H9 (cell line): ENCODE measurements around the gene ERP44. TPM values are rescaled to one million over a fixed set of nuclear protein-coding genes. Genes with fewer than 3 reads are reported as not detected.
"Not testable (repeated sequence)": the region's sequence is repeated elsewhere in the genome, so short reads cannot be mapped to it uniquely, and the experiment has no call there.

ENCODE experiments used
- DNase-seq: peaks from one replicate; pipeline ENCODE4 v3.0.0-alpha.2; 2017
- H2AFZ ChIP-seq: one replicate; pipeline ENCODE4 v1.6.1; 2013; ENCODE audit warnings: mild to moderate bottlenecking, low read length, control low read depth, moderate library complexity
- H2AK5ac ChIP-seq: 2 replicates; pipeline ENCODE4 v1.6.1; 2013; ENCODE audit warnings: low read length, control low read depth, mixed read lengths; ENCODE audit not compliant: insufficient read length
- H2BK120ac ChIP-seq: one replicate; pipeline ENCODE4 v1.6.1; 2013; ENCODE audit warnings: low read depth, mild to moderate bottlenecking, low read length, control low read depth, inconsistent platforms; ENCODE audit not compliant: poor library complexity, severe bottlenecking
- H2BK12ac ChIP-seq: 2 replicates; pipeline ENCODE4 v1.6.1; 2013; ENCODE audit warnings: low read length, control low read depth, mixed read lengths, low read depth; ENCODE audit not compliant: insufficient read length
- H2BK15ac ChIP-seq: 2 replicates; pipeline ENCODE4 v1.6.1; 2013; ENCODE audit warnings: low read depth, low read length, control low read depth
- H2BK20ac ChIP-seq: one replicate; pipeline ENCODE4 v1.6.1; 2013; ENCODE audit warnings: low read depth, mild to moderate bottlenecking, low read length, control low read depth, inconsistent platforms; ENCODE audit not compliant: poor library complexity, severe bottlenecking
- H2BK5ac ChIP-seq: 2 replicates; pipeline ENCODE4 v1.6.1; 2013; ENCODE audit warnings: low read length, control low read depth, mixed read lengths; ENCODE audit not compliant: insufficient read length
- H3K14ac ChIP-seq: 2 replicates; pipeline ENCODE4 v1.6.1; 2013; ENCODE audit warnings: low read length, control low read depth; ENCODE audit not compliant: insufficient read depth
- H3K18ac ChIP-seq: 2 replicates; pipeline ENCODE4 v1.6.1; 2013; ENCODE audit warnings: low read depth, mild to moderate bottlenecking, mixed read lengths, low read length, control low read depth; ENCODE audit not compliant: insufficient read length
- H3K23ac ChIP-seq: 2 replicates; pipeline ENCODE4 v1.6.1; 2013; ENCODE audit warnings: low read length, control low read depth, mixed read lengths, low read depth; ENCODE audit not compliant: insufficient read length
- H3K23me2 ChIP-seq: 2 replicates; pipeline ENCODE4 v1.6.1; 2013; ENCODE audit warnings: low read depth, mild to moderate bottlenecking, mixed read lengths, low read length, control low read depth; ENCODE audit not compliant: insufficient read length, poor library complexity, severe bottlenecking
- H3K27ac ChIP-seq: 2 replicates; pipeline ENCODE4 v1.5.1; 2013; ENCODE audit warnings: low read length, control low read depth, mixed read lengths, low read depth; ENCODE audit not compliant: insufficient read length
- H3K27me3 ChIP-seq: 2 replicates; pipeline ENCODE4 v1.6.1; 2013; ENCODE audit warnings: low read length, control low read depth, inconsistent platforms; ENCODE audit not compliant: insufficient read depth
- H3K4ac ChIP-seq: 2 replicates; pipeline ENCODE4 v1.6.1; 2013; ENCODE audit warnings: low read depth, mild to moderate bottlenecking, control low read depth, inconsistent platforms, low read length, moderate library complexity
- H3K4me1 ChIP-seq: 2 replicates; pipeline ENCODE4 v1.6.1; 2013; ENCODE audit warnings: low read length, control low read depth, inconsistent platforms; ENCODE audit not compliant: insufficient read depth
- H3K4me2 ChIP-seq: 2 replicates; pipeline ENCODE4 v1.6.1; 2013; ENCODE audit warnings: low read length, control low read depth, mixed read lengths; ENCODE audit not compliant: insufficient read length, insufficient read depth
- H3K56ac ChIP-seq: 2 replicates; pipeline ENCODE4 v1.6.1; 2013; ENCODE audit warnings: low read depth, mild to moderate bottlenecking, mixed read lengths, low read length, control low read depth; ENCODE audit not compliant: insufficient read length
- H3K79me1 ChIP-seq: 2 replicates; pipeline ENCODE4 v1.6.1; 2013; ENCODE audit warnings: low read depth, mild to moderate bottlenecking, moderate library complexity, low read length, control low read depth, inconsistent platforms; ENCODE audit not compliant: insufficient read depth, poor library complexity, severe bottlenecking
- H3K79me2 ChIP-seq: 2 replicates; pipeline ENCODE4 v1.6.1; 2013; ENCODE audit warnings: low read length, control low read depth, inconsistent platforms; ENCODE audit not compliant: insufficient read depth
- H3K9ac ChIP-seq: 2 replicates; pipeline ENCODE4 v1.6.1; 2013; ENCODE audit warnings: low read length, control low read depth, mixed read lengths; ENCODE audit not compliant: insufficient read length; ENCODE audit errors: extremely low read depth
- H3K9me3 ChIP-seq: one replicate; pipeline ENCODE4 v1.6.1; 2013; ENCODE audit warnings: low read depth, low read length, inconsistent platforms; ENCODE audit not compliant: control insufficient read depth
- H3T11ph ChIP-seq: one replicate; pipeline ENCODE4 v1.6.1; 2013; ENCODE audit warnings: mild to moderate bottlenecking, low read length, control low read depth, inconsistent platforms
- H4K20me1 ChIP-seq: one replicate; pipeline ENCODE4 v1.6.1; 2013; ENCODE audit not compliant: control insufficient read depth, insufficient read length, insufficient read depth
- H4K5ac ChIP-seq: 2 replicates; pipeline ENCODE4 v1.6.1; 2013; ENCODE audit warnings: low read depth, mild to moderate bottlenecking, mixed read lengths, low read length, control low read depth; ENCODE audit not compliant: insufficient read length
- H4K8ac ChIP-seq: replicated peaks from 2 replicates; pipeline ENCODE4 v1.6.1; 2013; ENCODE audit warnings: low read length, control low read depth, mixed read lengths, low read depth; ENCODE audit not compliant: insufficient read length
- H4K91ac ChIP-seq: 2 replicates; pipeline ENCODE4 v1.6.1; 2013; ENCODE audit warnings: low read depth, mild to moderate bottlenecking, moderate library complexity, mixed read lengths, low read length, control low read depth; ENCODE audit not compliant: insufficient read length
- H3K27ac Mint-ChIP-seq, 3 experiments: 2 replicates in 2 of 3; 3 replicates in 1 of 3; pipeline ENCODE4 v1.8.0; 2020 to 2021; ENCODE audit warnings: mixed read lengths in 3 of 3, mild to moderate bottlenecking in 1 of 3, moderate library complexity in 1 of 3
- H3K27me3 Mint-ChIP-seq: 2 replicates; pipeline ENCODE4 v1.8.0; 2021; ENCODE audit warnings: low read depth, mild to moderate bottlenecking, moderate library complexity, mixed read lengths
- H3K36me3 Mint-ChIP-seq, 3 experiments: 2 replicates in 2 of 3; 3 replicates in 1 of 3; pipeline ENCODE4 v1.8.0; 2020 to 2021; ENCODE audit warnings: low read depth in 3 of 3, mixed read lengths in 3 of 3; ENCODE audit not compliant: insufficient read depth in 1 of 3
- H3K4me1 Mint-ChIP-seq, 2 experiments: 2 replicates each; pipeline ENCODE4 v1.8.0; 2020; ENCODE audit warnings: mixed read lengths in 2 of 2
- H3K4me3 Mint-ChIP-seq, 2 experiments: 2 replicates in 1 of 2; 3 replicates in 1 of 2; pipeline ENCODE4 v1.8.0; 2020 to 2021; ENCODE audit warnings: mild to moderate bottlenecking in 2 of 2, mixed read lengths in 2 of 2, moderate library complexity in 1 of 2
- H3K9me3 Mint-ChIP-seq, 2 experiments: 2 replicates in 1 of 2; 3 replicates in 1 of 2; pipeline ENCODE4 v1.8.0; 2020; ENCODE audit warnings: mild to moderate bottlenecking in 2 of 2, mixed read lengths in 2 of 2, moderate library complexity in 1 of 2
- WGBS: extraction: QIAGEN DNeasy Blood & Tissue Kit; methylation state at CpG from one replicate; pipeline ENCODE4 v1.1.7; 2013; ENCODE audit warnings: missing lambda C conversion rate, low lambda C conversion rate, mixed read lengths; ENCODE audit not compliant: insufficient read length; ENCODE audit errors: extremely low coverage; 5-methylcytosine and 5-hydroxymethylcytosine counted together
- total RNA-seq: library from RNA; stranded (reverse); gene quantifications from 2 replicates; pipeline ENCODE4 v1.2.1, GENCODE V29; 2021
- TF ChIP-seq, protein P1 (sequence below): fragments of 200-600 bp; sonication (generic); conservative IDR thresholded peaks from 3 replicates; pipeline ENCODE4 v1.8.0; 2021; ENCODE audit warnings: antibody characterized with exemption, mild to moderate bottlenecking

The ERP44 gene
- total RNA-seq, 1 experiment from 2014 or later = 15.4 TPM

DNA sequence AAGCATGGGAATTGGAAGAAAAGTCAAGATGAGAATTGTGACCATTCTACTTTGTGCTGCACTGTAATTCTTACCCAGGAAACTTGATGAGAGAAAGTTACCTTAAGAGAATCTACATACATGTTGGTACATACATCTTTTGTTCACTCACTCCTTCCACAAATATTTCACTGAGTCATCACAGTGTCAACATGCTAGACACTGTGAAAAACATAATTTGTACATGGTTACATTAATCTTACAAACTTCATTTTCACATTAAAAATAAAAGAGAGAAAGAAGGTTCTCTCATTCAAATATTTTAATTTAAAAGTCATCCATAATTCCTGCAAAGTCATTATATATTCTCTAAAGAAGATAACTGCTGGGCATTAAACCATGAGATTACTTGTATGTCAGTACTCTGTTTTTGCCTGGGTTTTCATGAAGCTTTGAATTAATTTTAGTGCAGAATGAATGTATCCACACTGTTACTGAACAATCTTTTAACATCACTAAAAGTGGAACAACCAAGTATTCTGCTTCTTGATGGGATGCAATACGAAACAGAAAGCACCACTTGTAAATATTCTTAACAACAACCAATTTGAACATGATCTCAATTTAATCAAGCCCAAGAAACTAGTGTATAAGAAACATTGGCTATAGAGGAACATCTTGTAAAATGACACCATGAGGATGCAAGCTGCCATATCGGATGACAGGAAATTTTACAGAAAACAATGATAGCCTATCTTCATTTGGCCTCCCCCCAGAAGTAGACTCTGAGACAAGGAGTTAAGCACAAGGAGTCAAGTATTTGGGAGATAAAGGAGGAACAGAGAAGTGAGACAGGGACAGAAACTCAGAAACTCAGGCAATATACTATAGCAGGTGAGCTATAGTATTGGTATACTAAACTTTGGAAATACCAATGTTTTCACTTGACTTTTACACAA, 28.4 kb downstream of the ERP44 start:
- Histone ChIP-seq H4K5ac (no peak overlapping the region), H3K56ac (no peak overlapping the region), H2AK5ac (no peak overlapping the region), H2BK120ac (no peak overlapping the region), H3K23me2 (no peaks in the 10 kb centered on the region), H3K9me3 (no peaks in the 10 kb centered on the region), H2BK12ac (no peak overlapping the region), H3K14ac (no peak overlapping the region), H4K20me1 (no peaks in the 10 kb centered on the region), H3K9ac (no peak overlapping the region), H3K79me2 (no peaks in the 10 kb centered on the region), H2BK20ac (no peak overlapping the region), H2BK15ac (no peak overlapping the region), H3T11ph (no peak overlapping the region), H3K4ac (no peak overlapping the region), H3K4me1 (no peaks in the 10 kb centered on the region), H3K23ac (no peak overlapping the region), H2BK5ac (no peak overlapping the region), H4K8ac (no peak overlapping the region), H2AFZ (no peak overlapping the region), H3K27ac (no peak overlapping the region), H3K18ac (no peak overlapping the region), H3K79me1 (no peaks in the 10 kb centered on the region), H4K91ac (no peak overlapping the region), H3K4me2 (no peak overlapping the region), H3K27me3 (no peaks in the 10 kb centered on the region)
- TF ChIP-seq, protein P1, sequence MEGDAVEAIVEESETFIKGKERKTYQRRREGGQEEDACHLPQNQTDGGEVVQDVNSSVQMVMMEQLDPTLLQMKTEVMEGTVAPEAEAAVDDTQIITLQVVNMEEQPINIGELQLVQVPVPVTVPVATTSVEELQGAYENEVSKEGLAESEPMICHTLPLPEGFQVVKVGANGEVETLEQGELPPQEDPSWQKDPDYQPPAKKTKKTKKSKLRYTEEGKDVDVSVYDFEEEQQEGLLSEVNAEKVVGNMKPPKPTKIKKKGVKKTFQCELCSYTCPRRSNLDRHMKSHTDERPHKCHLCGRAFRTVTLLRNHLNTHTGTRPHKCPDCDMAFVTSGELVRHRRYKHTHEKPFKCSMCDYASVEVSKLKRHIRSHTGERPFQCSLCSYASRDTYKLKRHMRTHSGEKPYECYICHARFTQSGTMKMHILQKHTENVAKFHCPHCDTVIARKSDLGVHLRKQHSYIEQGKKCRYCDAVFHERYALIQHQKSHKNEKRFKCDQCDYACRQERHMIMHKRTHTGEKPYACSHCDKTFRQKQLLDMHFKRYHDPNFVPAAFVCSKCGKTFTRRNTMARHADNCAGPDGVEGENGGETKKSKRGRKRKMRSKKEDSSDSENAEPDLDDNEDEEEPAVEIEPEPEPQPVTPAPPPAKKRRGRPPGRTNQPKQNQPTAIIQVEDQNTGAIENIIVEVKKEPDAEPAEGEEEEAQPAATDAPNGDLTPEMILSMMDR = no peak
- Mint-ChIP-seq H3K4me3 (no peak overlapping the region), H3K9me3 (peaks cover 18 to 19% of the 10 kb centered on the region in 2 experiments; a peak in 4 of 5 replicates), H3K27me3 (0 out of 2 replicates have a peak, but pooled peaks cover 4% of the 10 kb centered on the region), H3K36me3 (peaks cover 9 to 16% (median 13%) of the 10 kb centered on the region in 3 experiments; a peak in 6 of 7 replicates), H3K4me1 (peaks cover 3 to 4% of the 10 kb centered on the region in 2 experiments; a peak in 2 of 4 replicates), H3K27ac (no peak overlapping the region)
- no CpG with 5 or more reads among the region's 2 CpGs for WGBS
- DNase-seq = no peak

GRCh38 chr9:100069068-100069467, 29.7 kb downstream of the ERP44 start:
- not testable (repeated sequence) for H3K27me3 Mint-ChIP-seq, H3K4me1 ChIP-seq, H2BK20ac ChIP-seq, H3K4me3 Mint-ChIP-seq, DNase-seq, H3K4me1 Mint-ChIP-seq, H3K14ac ChIP-seq, H3K27ac ChIP-seq, H3K9me3 ChIP-seq, H3K79me1 ChIP-seq, H2BK15ac ChIP-seq, H3K56ac ChIP-seq, H3K79me2 ChIP-seq, H3K27ac Mint-ChIP-seq, H4K91ac ChIP-seq, H2BK5ac ChIP-seq, H3K9ac ChIP-seq, H2AFZ ChIP-seq, H3K4ac ChIP-seq, H4K5ac ChIP-seq, H3K23me2 ChIP-seq, H4K8ac ChIP-seq, H4K20me1 ChIP-seq, H3T11ph ChIP-seq, H3K4me2 ChIP-seq, H3K18ac ChIP-seq, H3K27me3 ChIP-seq, H2BK120ac ChIP-seq, H2AK5ac ChIP-seq, H2BK12ac ChIP-seq, H3K23ac ChIP-seq
- Mint-ChIP-seq H3K36me3 (peaks cover 9 to 16% (median 13%) of the 10 kb centered on the region in 3 experiments; a peak in 6 of 7 replicates), H3K9me3 (peaks cover 18 to 19% of the 10 kb centered on the region in 2 experiments; a peak in 4 of 5 replicates)
- no CpG with 5 or more reads among the region's 3 CpGs for WGBS
